Ishikawa (cell line): ENCODE results near the gene KDM1A.

ENCODE experiments used
- CEBPB ChIP-seq: IDR thresholded peaks from 2 replicates; pipeline ENCODE4 v1.6.1; 2012
- CREB1 ChIP-seq: IDR thresholded peaks from 2 replicates; pipeline ENCODE4 v1.6.1; 2012; ENCODE audit warnings: low read depth
- EGR1 ChIP-seq: IDR thresholded peaks from 2 replicates; pipeline ENCODE4 v1.6.1; 2012
- EP300 ChIP-seq: IDR thresholded peaks from 2 replicates; pipeline ENCODE4 v1.6.1; 2012; ENCODE audit warnings: borderline replicate concordance
- NFIC ChIP-seq: IDR thresholded peaks from 2 replicates; pipeline ENCODE4 v1.6.1; 2012
- RAD21 ChIP-seq: IDR thresholded peaks from 2 replicates; pipeline ENCODE4 v1.6.1; 2012; ENCODE audit warnings: low read depth
- TEAD4 ChIP-seq: IDR thresholded peaks from 2 replicates; pipeline ENCODE4 v1.6.1; 2012
- YY1 ChIP-seq: IDR thresholded peaks from 2 replicates; pipeline ENCODE4 v1.6.1; 2012; ENCODE audit warnings: low read depth
- ZBTB7A ChIP-seq: IDR thresholded peaks from 2 replicates; pipeline ENCODE4 v1.6.1; 2012; ENCODE audit warnings: low read depth
- TF ChIP-seq, protein P1 (sequence below): IDR thresholded peaks from 2 replicates; pipeline ENCODE4 v1.6.1; 2012
- TF ChIP-seq, protein P2 (sequence below): IDR thresholded peaks from 2 replicates; pipeline ENCODE4 v1.6.1; 2012; ENCODE audit warnings: low read depth, mild to moderate bottlenecking

DNA sequence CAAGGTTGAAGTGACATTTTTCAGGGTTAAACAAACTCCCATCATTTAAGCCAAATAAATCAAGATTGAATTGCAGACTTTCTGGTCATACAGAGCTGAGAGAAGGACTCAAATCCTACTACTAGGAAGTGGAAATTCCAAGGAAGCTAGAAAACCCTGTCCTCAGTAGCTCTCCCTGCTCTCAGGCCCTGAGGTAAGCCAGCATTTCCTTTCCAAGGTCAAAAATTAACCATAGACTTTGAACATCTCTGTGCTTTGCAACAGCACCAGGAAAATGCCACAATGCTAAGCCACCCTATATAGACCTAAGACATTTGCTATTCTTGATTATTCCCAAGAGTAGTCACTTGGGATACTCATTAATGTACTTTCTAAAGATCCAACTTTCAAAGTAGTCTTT, 104.3 kb downstream of the KDM1A start:
- TF ChIP-seq, protein P1, sequence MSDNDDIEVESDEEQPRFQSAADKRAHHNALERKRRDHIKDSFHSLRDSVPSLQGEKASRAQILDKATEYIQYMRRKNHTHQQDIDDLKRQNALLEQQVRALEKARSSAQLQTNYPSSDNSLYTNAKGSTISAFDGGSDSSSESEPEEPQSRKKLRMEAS = no peak
- TF ChIP-seq YY1 (no peak), RAD21 (no peak), TEAD4 (no peak), EP300 (no peak), CEBPB (no peak), CREB1 (no peak), ZBTB7A (no peak), EGR1 (no peak), NFIC (no peak)
- TF ChIP-seq, protein P2, sequence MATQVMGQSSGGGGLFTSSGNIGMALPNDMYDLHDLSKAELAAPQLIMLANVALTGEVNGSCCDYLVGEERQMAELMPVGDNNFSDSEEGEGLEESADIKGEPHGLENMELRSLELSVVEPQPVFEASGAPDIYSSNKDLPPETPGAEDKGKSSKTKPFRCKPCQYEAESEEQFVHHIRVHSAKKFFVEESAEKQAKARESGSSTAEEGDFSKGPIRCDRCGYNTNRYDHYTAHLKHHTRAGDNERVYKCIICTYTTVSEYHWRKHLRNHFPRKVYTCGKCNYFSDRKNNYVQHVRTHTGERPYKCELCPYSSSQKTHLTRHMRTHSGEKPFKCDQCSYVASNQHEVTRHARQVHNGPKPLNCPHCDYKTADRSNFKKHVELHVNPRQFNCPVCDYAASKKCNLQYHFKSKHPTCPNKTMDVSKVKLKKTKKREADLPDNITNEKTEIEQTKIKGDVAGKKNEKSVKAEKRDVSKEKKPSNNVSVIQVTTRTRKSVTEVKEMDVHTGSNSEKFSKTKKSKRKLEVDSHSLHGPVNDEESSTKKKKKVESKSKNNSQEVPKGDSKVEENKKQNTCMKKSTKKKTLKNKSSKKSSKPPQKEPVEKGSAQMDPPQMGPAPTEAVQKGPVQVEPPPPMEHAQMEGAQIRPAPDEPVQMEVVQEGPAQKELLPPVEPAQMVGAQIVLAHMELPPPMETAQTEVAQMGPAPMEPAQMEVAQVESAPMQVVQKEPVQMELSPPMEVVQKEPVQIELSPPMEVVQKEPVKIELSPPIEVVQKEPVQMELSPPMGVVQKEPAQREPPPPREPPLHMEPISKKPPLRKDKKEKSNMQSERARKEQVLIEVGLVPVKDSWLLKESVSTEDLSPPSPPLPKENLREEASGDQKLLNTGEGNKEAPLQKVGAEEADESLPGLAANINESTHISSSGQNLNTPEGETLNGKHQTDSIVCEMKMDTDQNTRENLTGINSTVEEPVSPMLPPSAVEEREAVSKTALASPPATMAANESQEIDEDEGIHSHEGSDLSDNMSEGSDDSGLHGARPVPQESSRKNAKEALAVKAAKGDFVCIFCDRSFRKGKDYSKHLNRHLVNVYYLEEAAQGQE = no peak
